Stomach (tissue), 9 donors: ENCODE results near the gene NEUROG1. TPM values are rescaled to one million over a fixed set of nuclear protein-coding genes. Genes with fewer than 3 reads are reported as not detected.
"Not testable (repeated sequence)": the region's sequence is repeated elsewhere in the genome, so short reads cannot be mapped to it uniquely, and the experiment has no call there.

ENCODE experiments used
- DNase-seq, 2 donors: peaks; one replicate each; pipeline versions ENCODE4 v3.0.0 to v3.0.0-alpha.2; 2013 to 2019
- H3K27ac ChIP-seq, 5 donors: fragments of 200-600 bp in 4 of 5; sonication (generic) in 4 of 5; one replicate each; pipeline ENCODE4 v1.5.1; 2013 to 2019; ENCODE audit warnings: mild to moderate bottlenecking in 1 of 5, moderate library complexity in 1 of 5
- H3K27me3 ChIP-seq, 3 donors: fragments of 200-600 bp; sonication (generic); one replicate each; pipeline ENCODE4 v1.5.1; 2017 to 2019; ENCODE audit warnings: mixed run types in 1 of 3
- H3K36me3 ChIP-seq, 4 donors: fragments of 200-600 bp; sonication (generic); 1 replicate in 3 of 4; 2 replicates in 1 of 4; pipeline ENCODE4 v1.5.1; 2016 to 2019
- H3K4me1 ChIP-seq, 4 donors: fragments of 200-600 bp; sonication (generic); one replicate each; pipeline ENCODE4 v1.5.1; 2016 to 2019
- H3K4me3 ChIP-seq, 4 donors: fragments of 200-600 bp; sonication (generic) in 3 of 4; one replicate each; pipeline ENCODE4 v1.5.1; 2016 to 2019; ENCODE audit warnings: mild to moderate bottlenecking in 1 of 4
- H3K9me3 ChIP-seq, 4 donors: fragments of 200-600 bp; sonication (generic); one replicate each; pipeline ENCODE4 v1.5.1; 2016 to 2019
- EP300 ChIP-seq: sonication (generic); formaldehyde crosslinking; IDR thresholded peaks from one replicate; pipeline ENCODE4 v1.6.1; 2017; ENCODE audit warnings: antibody characterized with exemption
- POLR2A ChIP-seq, 4 donors: fragments of 450-650 bp; IDR thresholded peaks; one replicate each; pipeline ENCODE4 v1.6.1; 2016; ENCODE audit warnings: antibody characterized with exemption in 4 of 4, control low read depth in 2 of 4, mild to moderate bottlenecking in 1 of 4, moderate library complexity in 1 of 4
- POLR2AphosphoS5 ChIP-seq, 3 donors: sonication (generic); formaldehyde crosslinking; IDR thresholded peaks; one replicate each; pipeline ENCODE4 v1.6.1; 2016; ENCODE audit warnings: antibody characterized with exemption in 3 of 3
- WGBS, 5 donors: extraction: QIAGEN DNeasy Blood & Tissue Kit in 3 of 5; methylation state at CpG; one replicate each; pipeline versions ENCODE4 v1.1.5 to v1.1.7; 2013 to 2018; 5-methylcytosine and 5-hydroxymethylcytosine counted together
- intact Hi-C: fragments of 100-400 bp; cut with DNase I; formaldehyde crosslinking; loops from one replicate; pipeline ENCODE4 v1.15.1; 2023; ENCODE audit warnings: low total_unique reads
- polyA plus RNA-seq, 3 donors: library from polyadenylated mRNA; stranded (reverse); fragments of 200-250 nt; gene quantifications; one replicate each; pipeline ENCODE4 v1.2.3, GENCODE V29; 2013
- total RNA-seq, 5 donors: library from RNA; depleted of rRNA; stranded (reverse); fragments of >200 nt; gene quantifications; one replicate each; pipeline versions ENCODE4 v1.1.0 to v1.2.3, GENCODE V29; 2014 to 2016
- TF ChIP-seq, protein P1 (sequence below), 7 experiments: fragments of 450-650 bp in 4 of 7; fragments of 200-600 bp in 3 of 7; sonication (generic) in 3 of 7; IDR thresholded peaks; one replicate each; pipeline ENCODE4 v1.5.1; 2016 to 2019; ENCODE audit warnings: antibody characterized with exemption in 7 of 7, control low read depth in 2 of 7, mild to moderate bottlenecking in 1 of 7
- donor health status: healthy with polysubstance abuse.
- donor health status: Bipolar disorder and iron deficiency.
- donor health status: healthy.

The NEUROG1 gene
- total and polyA plus RNA-seq, 8 donors = not detected

DNA sequence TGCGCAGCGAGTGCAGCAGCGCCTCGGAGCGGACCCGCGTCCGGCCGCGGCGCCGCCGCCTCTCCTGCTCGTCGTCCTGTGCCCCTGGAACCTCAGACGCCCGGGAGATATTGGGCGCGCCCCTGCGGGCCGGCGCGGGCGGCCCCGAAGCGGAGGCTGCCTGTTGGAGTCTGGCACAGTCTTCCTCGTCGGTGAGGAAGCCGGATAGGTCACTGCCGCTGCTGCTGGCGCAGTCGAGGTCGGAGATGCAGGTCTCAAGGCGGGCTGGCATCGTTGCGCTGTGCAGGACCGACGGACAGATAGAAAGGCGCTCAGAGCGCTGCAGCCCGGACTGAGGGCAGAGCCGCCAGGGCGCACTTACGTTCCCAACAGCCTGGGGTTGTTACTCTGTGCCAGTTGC lies 344 bp downstream of the NEUROG1 start:
- Histone ChIP-seq H3K4me1 (peaks cover 6 to 27% (median 19%) of the 10 kb centered on the region in 4 donors), H3K4me3 (peak overlapping the region in 3 of 4 donors; percentile 10 to 41 (median 24)), H3K9me3 (peaks cover 0 to 7% (median 2%) of the 10 kb centered on the region in 4 donors), H3K36me3 (no peaks in the 10 kb centered on the region), H3K27ac (no peak overlapping the region), H3K27me3 (peaks cover 17 to 100% (median 86%) of the 10 kb centered on the region in 3 donors)
- intact Hi-C loops = no loop called here
- peak in 1 of 2 donors; percentile 23 for DNase-seq
- 0 to 9% (median 3%) methylated on average over 1 to 44 of the region's 44 CpGs for WGBS, 5 donors
- no peak for TF ChIP-seq EP300
- TF ChIP-seq POLR2A (IDR thresholded peaks at IDR 0.05) = no peak
- no peak for TF ChIP-seq POLR2AphosphoS5 (IDR thresholded peaks at IDR 0.05)
- TF ChIP-seq, protein P1, sequence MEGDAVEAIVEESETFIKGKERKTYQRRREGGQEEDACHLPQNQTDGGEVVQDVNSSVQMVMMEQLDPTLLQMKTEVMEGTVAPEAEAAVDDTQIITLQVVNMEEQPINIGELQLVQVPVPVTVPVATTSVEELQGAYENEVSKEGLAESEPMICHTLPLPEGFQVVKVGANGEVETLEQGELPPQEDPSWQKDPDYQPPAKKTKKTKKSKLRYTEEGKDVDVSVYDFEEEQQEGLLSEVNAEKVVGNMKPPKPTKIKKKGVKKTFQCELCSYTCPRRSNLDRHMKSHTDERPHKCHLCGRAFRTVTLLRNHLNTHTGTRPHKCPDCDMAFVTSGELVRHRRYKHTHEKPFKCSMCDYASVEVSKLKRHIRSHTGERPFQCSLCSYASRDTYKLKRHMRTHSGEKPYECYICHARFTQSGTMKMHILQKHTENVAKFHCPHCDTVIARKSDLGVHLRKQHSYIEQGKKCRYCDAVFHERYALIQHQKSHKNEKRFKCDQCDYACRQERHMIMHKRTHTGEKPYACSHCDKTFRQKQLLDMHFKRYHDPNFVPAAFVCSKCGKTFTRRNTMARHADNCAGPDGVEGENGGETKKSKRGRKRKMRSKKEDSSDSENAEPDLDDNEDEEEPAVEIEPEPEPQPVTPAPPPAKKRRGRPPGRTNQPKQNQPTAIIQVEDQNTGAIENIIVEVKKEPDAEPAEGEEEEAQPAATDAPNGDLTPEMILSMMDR (IDR thresholded peaks at IDR 0.05) = no peak

DNA sequence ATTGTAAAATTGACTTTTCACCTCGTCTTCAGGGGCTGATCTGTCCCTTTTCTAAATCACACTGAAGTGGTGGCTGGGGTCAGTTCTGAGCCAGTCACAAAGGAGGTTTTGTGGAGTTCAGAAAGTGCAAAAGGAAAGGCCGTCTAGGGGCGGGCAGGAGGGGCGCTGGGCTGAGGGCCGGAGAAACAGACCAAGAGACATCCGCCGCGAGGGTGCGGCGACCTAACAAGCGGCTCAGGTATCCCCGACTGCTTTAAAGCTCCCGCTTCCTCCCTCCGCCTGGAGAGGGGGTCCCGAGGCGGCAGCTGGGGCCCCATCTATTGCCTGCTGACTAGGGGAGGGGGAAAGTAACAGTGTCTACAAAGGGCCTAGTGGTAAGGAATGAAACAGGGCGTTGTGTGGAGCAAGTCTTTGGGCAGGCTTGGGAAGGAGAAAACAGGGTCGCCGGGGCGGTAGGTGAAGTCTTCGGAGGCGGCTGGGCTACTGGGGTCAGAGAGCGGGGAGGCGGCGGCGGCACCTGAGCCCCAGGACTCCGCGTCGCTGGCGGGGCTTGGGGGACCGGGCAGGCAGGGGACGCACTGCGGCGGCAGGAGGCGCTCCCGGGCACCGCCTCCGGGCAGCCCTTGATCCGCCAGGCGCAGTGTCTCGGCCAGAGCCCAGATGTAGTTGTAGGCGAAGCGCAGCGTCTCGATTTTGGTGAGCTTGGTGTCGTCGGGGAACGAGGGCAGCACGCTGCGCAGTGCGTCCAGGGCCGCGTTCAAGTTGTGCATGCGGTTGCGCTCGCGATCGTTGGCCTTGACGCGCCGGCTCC lies 950 bp downstream of the NEUROG1 start:
- WGBS, 5 donors = 4 to 7% (median 5%) methylated on average over 26 to 61 of the region's 61 CpGs
- Histone ChIP-seq H3K9me3 (peaks cover 0 to 7% (median 4%) of the 10 kb centered on the region in 4 donors), H3K36me3 (no peaks in the 10 kb centered on the region), H3K27me3 (peaks cover 17 to 100% (median 84%) of the 10 kb centered on the region in 3 donors), H3K4me3 (peak overlapping the region in 2 of 4 donors; percentile 24 to 41), H3K4me1 (peaks cover 6 to 27% (median 19%) of the 10 kb centered on the region in 4 donors), H3K27ac (no peak overlapping the region)
- TF ChIP-seq EP300 (no peak), POLR2AphosphoS5 (IDR thresholded peaks at IDR 0.05) (no peak)
- TF ChIP-seq, protein P1 (IDR thresholded peaks at IDR 0.05) = no peak
- DNase-seq = no peak
- intact Hi-C loops = no loop called here

DNA sequence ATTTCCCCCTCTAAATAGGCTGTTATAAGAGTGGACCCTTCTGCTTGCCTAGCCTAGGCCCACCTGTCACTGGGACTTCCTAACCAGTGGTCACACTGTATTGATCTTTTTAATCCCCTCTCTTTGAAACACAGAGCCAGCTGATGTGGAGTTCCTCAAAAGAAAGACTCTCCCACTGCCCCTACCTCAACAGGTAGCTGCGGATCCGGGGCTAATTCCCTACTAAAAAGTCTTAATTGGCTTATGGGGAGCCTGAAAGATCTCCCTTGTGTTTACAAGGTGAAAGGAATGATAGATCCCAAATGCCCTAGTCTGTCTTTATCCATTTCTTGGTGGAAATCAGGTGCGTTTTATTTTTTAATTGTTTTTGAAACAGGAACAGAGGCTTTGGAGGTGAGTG lies 2.0 kb downstream of the NEUROG1 start:
- Histone ChIP-seq H3K27ac (no peak overlapping the region), H3K4me3 (no peak overlapping the region), H3K4me1 (peaks cover 6 to 27% (median 19%) of the 10 kb centered on the region in 4 donors), H3K27me3 (peaks cover 17 to 100% (median 77%) of the 10 kb centered on the region in 3 donors), H3K9me3 (peaks cover 0 to 11% (median 6%) of the 10 kb centered on the region in 4 donors), H3K36me3 (no peaks in the 10 kb centered on the region)
- no peak for DNase-seq
- WGBS, 5 donors = 31 to 47% (median 39%) methylated on average over 3 of the region's 3 CpGs
- TF ChIP-seq EP300 = no peak
- TF ChIP-seq, protein P1 (IDR thresholded peaks at IDR 0.05) = no peak
- no peak for TF ChIP-seq POLR2AphosphoS5 (IDR thresholded peaks at IDR 0.05)
- no peak for TF ChIP-seq POLR2A (IDR thresholded peaks at IDR 0.05)
- intact Hi-C loops = no loop called here

DNA sequence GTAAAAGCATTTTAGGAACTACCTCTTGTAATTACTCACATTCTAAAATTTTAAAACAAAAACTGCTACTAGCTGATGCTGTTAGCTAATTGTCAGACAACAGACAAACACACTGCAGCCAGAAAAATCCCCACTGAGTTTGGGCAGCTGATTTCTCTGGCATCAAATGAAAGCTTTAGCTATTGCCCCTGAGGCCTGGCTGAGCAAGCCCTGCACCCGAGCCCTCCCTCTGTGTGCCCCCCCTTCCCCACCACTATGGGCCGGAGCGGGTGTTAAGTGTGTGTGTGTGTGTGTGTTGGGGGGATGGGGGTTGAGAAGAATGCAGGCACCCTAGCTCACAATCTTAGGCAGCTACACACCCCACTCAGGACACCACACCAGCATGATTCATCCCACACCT lies 2.4 kb downstream of the NEUROG1 start:
- H3K36me3 ChIP-seq = no peaks in the 10 kb centered on the region
- intact Hi-C loops = no loop called here
- H3K9me3 ChIP-seq = peaks cover 0 to 11% (median 6%) of the 10 kb centered on the region in 4 donors
- 37 to 62% (median 50%) methylated on average over 2 to 3 of the region's 3 CpGs for WGBS, 5 donors
- peaks cover 6 to 27% (median 19%) of the 10 kb centered on the region in 4 donors for H3K4me1 ChIP-seq
- no peak for DNase-seq
- H3K4me3 ChIP-seq = no peak overlapping the region
- H3K27ac ChIP-seq = no peak overlapping the region
- H3K27me3 ChIP-seq = peaks cover 17 to 99% (median 77%) of the 10 kb centered on the region in 3 donors
- TF ChIP-seq, protein P1 (IDR thresholded peaks at IDR 0.05) = no peak
- no peak for TF ChIP-seq POLR2A (IDR thresholded peaks at IDR 0.05)
- no peak for TF ChIP-seq EP300
- TF ChIP-seq POLR2AphosphoS5 (IDR thresholded peaks at IDR 0.05) = no peak

DNA sequence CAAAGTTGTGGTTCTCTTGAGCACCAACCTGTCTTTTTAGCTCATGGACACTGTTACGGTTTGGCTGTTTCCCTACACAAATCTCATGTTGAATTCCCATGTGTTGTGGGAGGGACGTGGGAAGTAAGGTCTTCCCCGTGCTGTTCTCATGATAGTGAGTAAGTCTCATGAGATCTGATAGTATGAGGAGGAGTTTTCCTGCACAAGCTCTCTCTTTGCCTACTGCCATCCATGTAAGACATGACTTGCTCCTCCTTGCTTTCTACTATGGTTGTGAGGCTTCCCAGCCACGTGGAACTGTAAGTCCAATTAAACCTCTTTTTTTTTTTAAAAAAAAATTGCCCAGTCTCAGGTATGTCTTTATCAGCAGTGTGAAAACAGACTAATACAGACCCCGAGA lies 6.2 kb downstream of the NEUROG1 start:
- DNase-seq, H3K27ac ChIP-seq, H3K4me3 ChIP-seq, H3K4me1 ChIP-seq, intact Hi-C loops, H3K36me3 ChIP-seq: not testable (repeated sequence)
- 66 to 79% (median 69%) methylated on average over 5 of the region's 5 CpGs for WGBS, 5 donors
- H3K27me3 ChIP-seq = peaks cover 4 to 79% (median 42%) of the 10 kb centered on the region in 3 donors
- peaks cover 0 to 11% (median 0%) of the 10 kb centered on the region in 4 donors for H3K9me3 ChIP-seq
